Epithelial cell of proximal tubule (primary cell): Measurements from ENCODE around the gene AVPR2. TPM values are rescaled to one million over a fixed set of nuclear protein-coding genes. Genes with fewer than 3 reads are reported as not detected.

ENCODE experiments used
- DNase-seq: peaks from one replicate; pipeline ENCODE4 v3.0.0-alpha.2; 2011; ENCODE audit warnings: low read depth
- H3K4me3 ChIP-seq: 2 replicates; pipeline ENCODE4 v1.5.1; 2011; ENCODE audit warnings: low read depth, mild to moderate bottlenecking, low read length
- CTCF ChIP-seq: conservative IDR thresholded peaks from 2 replicates; pipeline ENCODE4 v1.5.1; 2012; ENCODE audit warnings: low read depth, mild to moderate bottlenecking, low read length
- total RNA-seq: library from RNA; depleted of rRNA; stranded (reverse); fragments of >200 nt; gene quantifications from 2 replicates; pipeline ENCODE4 v1.2.3, GENCODE V29; 2015

Gene AVPR2
- total RNA-seq, 1 donor from 2014 or later = 1.4 TPM

GRCh38 chrX:153922932-153923857 lies 18.7 kb downstream of the AVPR2 start:
- no peak for DNase-seq
- TF ChIP-seq CTCF = peak; percentile 50
- H3K4me3 ChIP-seq = no peak overlapping the region

- no peak for DNase-seq
- peak; percentile 45 for TF ChIP-seq CTCF
Measured at GRCh38 chrX:153924149-153924861, 19.8 kb downstream of the AVPR2 start.

GRCh38 chrX:153925387-153925738 lies 20.9 kb downstream of the AVPR2 start:
- no peak for DNase-seq
- TF ChIP-seq CTCF = no peak
- H3K4me3 ChIP-seq = peak overlapping the region; percentile 35

More at GRCh38 chrX:153924149-153924861, 19.8 kb downstream of the AVPR2 start:
- no peak overlapping the region for H3K4me3 ChIP-seq

- DNase-seq = no peak
- peak within 1 kb of the TSS; percentile 69 for H3K4me3 ChIP-seq
- TF ChIP-seq CTCF = no peak
Measured at GRCh38 chrX:153925739-153926551, 21.5 kb downstream of the AVPR2 start, which contains the start of gene ARHGAP4. Gene ARHGAP4, minus strand, starts transcription at chrX:153926264. Its CDS starts 62 bp downstream, at chrX:153926202.

GRCh38 chrX:153926552-153926857 lies 22.0 kb downstream of the AVPR2 start:
- TF ChIP-seq CTCF = no peak
- DNase-seq = no peak
- peak overlapping the region; percentile 69 for H3K4me3 ChIP-seq

GRCh38 chrX:153926858-153927671 lies 22.6 kb downstream of the AVPR2 start:
- TF ChIP-seq CTCF = no peak
- no peak for DNase-seq
- H3K4me3 ChIP-seq = peak overlapping the region; percentile 69
